NCI-H2196 (cell line): ENCODE results near the gene CALR3.

ENCODE experiments used
- DNase-seq: peaks from one replicate; lab custom pipeline; 2025; ENCODE audit not compliant: unreplicated experiment; lab: John Stamatoyannopoulos, UW

The CALR3 gene

DNA sequence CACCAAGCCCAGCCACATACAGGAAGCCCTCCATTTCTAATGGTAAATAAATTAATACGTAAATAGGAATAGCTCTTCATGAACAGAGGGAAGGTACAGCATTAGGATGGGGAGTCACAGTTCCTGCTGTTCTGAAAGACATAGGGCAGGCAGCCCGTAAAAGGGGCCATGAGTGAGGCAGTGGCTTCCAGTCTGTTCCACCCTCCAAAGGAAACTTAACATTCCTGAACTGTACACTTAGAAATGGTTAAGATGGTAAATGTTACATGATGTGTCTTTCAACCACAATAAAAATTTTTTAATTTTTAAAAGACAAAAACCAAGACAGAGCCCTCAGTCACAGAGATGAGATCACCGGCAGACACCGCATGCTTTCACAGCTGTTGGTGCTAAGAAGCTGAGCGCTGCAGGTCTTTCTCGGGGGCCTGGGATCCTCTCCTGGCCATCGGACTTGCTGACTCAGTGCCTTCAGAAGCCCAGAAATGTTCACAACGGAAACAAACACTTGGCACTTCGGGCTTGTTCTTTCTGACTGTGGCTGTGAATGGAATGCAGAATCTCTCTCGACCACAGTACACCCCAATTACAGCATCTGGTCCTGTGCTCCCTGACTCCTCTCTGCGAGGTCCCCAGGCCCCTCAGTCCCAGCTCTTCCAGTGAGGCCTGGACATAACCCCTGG is 60.6 kb downstream of the CALR3 start:
- DNase-seq: no peak

DNA sequence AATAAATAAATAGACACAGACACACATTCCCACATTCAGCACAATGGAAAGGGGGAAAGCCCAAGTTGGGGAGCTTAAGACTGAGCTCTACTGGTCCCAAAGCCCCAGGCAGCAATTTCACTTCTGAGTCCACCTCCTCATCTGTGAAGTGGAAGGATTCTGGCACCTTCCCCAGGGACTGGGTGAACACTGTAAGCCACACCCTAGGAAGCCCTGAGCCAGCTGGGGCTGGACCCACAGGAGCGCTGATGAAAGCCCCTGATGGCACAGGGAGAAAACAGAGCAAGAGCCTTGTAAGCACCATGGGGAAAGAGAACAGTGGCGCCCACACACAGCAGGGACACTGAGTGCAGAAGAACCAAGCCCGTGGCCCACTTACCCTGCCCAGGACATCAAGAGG is 62.0 kb downstream of the CALR3 start:
- DNase-seq: no peak

DNA sequence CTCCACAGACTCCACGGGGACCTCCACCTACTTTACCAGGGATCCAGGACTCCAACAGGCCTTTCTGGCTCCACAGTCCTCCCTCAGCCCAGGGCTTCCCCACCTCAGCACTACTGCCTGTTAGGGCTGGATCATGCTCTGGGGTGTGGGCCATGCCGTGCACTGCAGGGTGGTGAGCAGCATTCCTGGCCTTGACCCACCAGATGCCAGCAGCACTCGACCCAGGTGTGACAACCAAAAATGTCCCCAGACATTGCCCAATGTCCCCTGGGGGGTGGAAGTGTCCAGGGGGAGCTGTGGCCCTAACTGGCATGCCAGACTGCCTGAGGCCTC is 66.2 kb downstream of the CALR3 start:
- DNase-seq: no peak

DNA sequence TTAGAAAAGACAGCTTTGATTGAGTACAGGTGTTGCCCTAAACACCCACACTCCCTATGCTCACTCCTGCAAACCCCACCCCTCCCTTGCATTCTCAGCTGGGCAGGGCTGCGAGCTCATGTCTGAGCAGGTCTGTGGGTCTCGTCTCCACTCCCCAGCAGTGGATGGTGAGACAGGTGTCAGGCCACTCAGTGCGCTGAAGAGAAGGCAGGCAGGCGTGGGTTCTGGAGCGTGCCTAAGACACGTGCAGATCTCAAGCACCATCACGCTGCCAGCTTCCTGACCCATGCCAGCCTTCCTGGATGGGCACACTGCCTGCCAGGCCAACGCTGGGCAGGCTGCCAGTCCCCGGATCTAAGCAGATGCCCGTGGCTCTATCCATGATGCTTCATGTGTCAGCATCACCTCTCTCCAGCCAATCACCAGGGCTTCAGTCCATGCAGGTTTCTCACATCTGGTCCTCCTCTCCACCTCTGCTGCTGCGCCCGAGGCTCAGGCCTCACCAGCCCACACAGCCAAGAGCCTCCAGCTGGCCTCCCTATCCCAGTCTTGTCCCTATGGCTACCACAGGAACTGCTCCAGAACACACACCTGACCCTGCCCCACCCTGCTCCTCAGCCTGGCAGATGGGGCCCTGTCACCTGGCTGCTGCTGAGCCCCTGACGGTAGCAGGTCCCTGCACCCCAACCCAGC is 66.8 kb downstream of the CALR3 start:
- peak; percentile 94 for DNase-seq
